ENCODE data around the gene DNAJB12.

DNAJB12 gene

DNA sequence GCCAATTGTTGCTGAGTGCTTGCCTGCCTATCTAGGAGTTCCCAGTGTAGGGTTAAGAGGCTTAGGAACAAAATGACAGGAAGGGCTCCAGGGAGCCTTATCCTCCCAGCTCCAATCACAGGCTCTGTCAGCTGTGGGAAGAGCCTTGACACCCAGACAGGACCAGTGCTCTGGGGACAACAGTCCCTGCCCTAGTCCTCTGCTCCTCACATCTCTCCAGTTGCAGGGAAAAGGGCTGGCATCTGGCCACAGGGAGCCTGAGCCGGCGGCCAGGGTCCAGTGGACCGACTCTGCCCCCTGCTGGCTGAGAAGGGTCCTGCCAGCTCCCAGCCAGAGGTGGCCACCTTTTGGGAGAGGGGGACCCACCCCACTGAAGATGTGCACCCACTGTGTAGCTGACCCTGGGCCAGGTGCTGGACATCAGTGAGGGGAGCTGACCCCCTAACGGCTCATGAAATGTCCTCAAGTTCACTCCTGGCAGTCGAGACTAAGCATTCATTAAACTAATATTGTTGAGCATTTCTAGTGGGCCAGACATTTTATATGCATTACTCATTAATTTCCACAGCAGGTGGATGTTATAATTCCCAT, 17.6 kb downstream of the DNAJB12 start (continued):
- TF ChIP-seq, protein P1, sequence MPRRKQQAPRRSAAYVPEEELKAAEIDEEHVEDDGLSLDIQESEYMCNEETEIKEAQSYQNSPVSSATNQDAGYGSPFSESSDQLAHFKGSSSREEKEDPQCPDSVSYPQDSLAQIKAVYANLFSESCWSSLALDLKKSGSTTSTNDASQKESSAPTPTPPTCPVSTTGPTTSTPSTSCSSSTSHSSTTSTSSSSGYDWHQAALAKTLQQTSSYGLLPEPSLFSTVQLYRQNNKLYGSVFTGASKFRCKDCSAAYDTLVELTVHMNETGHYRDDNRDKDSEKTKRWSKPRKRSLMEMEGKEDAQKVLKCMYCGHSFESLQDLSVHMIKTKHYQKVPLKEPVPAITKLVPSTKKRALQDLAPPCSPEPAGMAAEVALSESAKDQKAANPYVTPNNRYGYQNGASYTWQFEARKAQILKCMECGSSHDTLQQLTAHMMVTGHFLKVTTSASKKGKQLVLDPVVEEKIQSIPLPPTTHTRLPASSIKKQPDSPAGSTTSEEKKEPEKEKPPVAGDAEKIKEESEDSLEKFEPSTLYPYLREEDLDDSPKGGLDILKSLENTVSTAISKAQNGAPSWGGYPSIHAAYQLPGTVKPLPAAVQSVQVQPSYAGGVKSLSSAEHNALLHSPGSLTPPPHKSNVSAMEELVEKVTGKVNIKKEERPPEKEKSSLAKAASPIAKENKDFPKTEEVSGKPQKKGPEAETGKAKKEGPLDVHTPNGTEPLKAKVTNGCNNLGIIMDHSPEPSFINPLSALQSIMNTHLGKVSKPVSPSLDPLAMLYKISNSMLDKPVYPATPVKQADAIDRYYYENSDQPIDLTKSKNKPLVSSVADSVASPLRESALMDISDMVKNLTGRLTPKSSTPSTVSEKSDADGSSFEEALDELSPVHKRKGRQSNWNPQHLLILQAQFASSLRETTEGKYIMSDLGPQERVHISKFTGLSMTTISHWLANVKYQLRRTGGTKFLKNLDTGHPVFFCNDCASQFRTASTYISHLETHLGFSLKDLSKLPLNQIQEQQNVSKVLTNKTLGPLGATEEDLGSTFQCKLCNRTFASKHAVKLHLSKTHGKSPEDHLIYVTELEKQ (tag by site-specific recombination; IDR thresholded peaks at IDR 0.05; ENCODE audit: borderline replicate concordance): no peak
- TF ChIP-seq SCRT2 (tag by site-specific recombination; IDR thresholded peaks at IDR 0.05) (peak; percentile 75), HOXA7 (CRISPR knock-in tag; IDR thresholded peaks at IDR 0.05; ENCODE audit: borderline replicate concordance) (no peak), IKZF3 (tag by site-specific recombination; IDR thresholded peaks at IDR 0.05) (peak; percentile 94), MYNN (tag by site-specific recombination; IDR thresholded peaks at IDR 0.05; ENCODE audit: borderline replicate concordance) (no peak), GLIS2 (tag by site-specific recombination; IDR thresholded peaks at IDR 0.05) (peak; percentile 35; the same call in 1 of the 2 replicates), ZNF146 (tag by site-specific recombination; IDR thresholded peaks at IDR 0.05) (no peak), SP7 (tag by site-specific recombination; IDR thresholded peaks at IDR 0.05) (peak; percentile 45; the same call in 1 of the 2 replicates), ZSCAN16 (tag by site-specific recombination; IDR thresholded peaks at IDR 0.05) (no peak), ZFP69B (tag by site-specific recombination; IDR thresholded peaks at IDR 0.05) (peak; percentile 76; the same call in 1 of the 2 replicates), ZIC2 (tag by site-specific recombination; IDR thresholded peaks at IDR 0.05) (0 out of 2 replicates have a peak, but pooled peaks have one; percentile 11), ZNF426 (tag by site-specific recombination; IDR thresholded peaks at IDR 0.05) (no peak), BCL11B (tag by site-specific recombination; IDR thresholded peaks at IDR 0.05; ENCODE audit: low read depth) (no peak), ZFP37 (tag by site-specific recombination; IDR thresholded peaks at IDR 0.05) (peak; percentile 53; the same call in 1 of the 2 replicates), ZNF341 (tag by site-specific recombination; IDR thresholded peaks at IDR 0.05; ENCODE audit: low read depth) (no peak)
- TF ChIP-seq, protein P2, sequence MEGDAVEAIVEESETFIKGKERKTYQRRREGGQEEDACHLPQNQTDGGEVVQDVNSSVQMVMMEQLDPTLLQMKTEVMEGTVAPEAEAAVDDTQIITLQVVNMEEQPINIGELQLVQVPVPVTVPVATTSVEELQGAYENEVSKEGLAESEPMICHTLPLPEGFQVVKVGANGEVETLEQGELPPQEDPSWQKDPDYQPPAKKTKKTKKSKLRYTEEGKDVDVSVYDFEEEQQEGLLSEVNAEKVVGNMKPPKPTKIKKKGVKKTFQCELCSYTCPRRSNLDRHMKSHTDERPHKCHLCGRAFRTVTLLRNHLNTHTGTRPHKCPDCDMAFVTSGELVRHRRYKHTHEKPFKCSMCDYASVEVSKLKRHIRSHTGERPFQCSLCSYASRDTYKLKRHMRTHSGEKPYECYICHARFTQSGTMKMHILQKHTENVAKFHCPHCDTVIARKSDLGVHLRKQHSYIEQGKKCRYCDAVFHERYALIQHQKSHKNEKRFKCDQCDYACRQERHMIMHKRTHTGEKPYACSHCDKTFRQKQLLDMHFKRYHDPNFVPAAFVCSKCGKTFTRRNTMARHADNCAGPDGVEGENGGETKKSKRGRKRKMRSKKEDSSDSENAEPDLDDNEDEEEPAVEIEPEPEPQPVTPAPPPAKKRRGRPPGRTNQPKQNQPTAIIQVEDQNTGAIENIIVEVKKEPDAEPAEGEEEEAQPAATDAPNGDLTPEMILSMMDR (tag by site-specific recombination; IDR thresholded peaks at IDR 0.05): peak; percentile 94
- TF ChIP-seq, protein P3, sequence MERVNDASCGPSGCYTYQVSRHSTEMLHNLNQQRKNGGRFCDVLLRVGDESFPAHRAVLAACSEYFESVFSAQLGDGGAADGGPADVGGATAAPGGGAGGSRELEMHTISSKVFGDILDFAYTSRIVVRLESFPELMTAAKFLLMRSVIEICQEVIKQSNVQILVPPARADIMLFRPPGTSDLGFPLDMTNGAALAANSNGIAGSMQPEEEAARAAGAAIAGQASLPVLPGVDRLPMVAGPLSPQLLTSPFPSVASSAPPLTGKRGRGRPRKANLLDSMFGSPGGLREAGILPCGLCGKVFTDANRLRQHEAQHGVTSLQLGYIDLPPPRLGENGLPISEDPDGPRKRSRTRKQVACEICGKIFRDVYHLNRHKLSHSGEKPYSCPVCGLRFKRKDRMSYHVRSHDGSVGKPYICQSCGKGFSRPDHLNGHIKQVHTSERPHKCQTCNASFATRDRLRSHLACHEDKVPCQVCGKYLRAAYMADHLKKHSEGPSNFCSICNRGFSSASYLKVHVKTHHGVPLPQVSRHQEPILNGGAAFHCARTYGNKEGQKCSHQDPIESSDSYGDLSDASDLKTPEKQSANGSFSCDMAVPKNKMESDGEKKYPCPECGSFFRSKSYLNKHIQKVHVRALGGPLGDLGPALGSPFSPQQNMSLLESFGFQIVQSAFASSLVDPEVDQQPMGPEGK (tag by site-specific recombination; IDR thresholded peaks at IDR 0.05): 0 out of 2 replicates have a peak, but pooled peaks have one; percentile 13
- TF ChIP-seq, protein P4, sequence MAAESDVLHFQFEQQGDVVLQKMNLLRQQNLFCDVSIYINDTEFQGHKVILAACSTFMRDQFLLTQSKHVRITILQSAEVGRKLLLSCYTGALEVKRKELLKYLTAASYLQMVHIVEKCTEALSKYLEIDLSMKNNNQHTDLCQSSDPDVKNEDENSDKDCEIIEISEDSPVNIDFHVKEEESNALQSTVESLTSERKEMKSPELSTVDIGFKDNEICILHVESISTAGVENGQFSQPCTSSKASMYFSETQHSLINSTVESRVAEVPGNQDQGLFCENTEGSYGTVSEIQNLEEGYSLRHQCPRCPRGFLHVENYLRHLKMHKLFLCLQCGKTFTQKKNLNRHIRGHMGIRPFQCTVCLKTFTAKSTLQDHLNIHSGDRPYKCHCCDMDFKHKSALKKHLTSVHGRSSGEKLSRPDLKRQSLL (tag by site-specific recombination; IDR thresholded peaks at IDR 0.05): peak; percentile 90
